GM21723 (cell line): ENCODE results near the gene SUFU.

ENCODE experiments used
- ATAC-seq: cut with Tn5 transposase; IDR thresholded peaks from one replicate; pipeline ENCODE4 v1.9.1; 2021; ENCODE audit warnings: mild to moderate bottlenecking, moderate library complexity; ENCODE audit not compliant: unreplicated experiment

The SUFU gene

GRCh38 chr10:102593074-102593803 lies 89.5 kb downstream of the SUFU start:
- no peak for ATAC-seq

DNA sequence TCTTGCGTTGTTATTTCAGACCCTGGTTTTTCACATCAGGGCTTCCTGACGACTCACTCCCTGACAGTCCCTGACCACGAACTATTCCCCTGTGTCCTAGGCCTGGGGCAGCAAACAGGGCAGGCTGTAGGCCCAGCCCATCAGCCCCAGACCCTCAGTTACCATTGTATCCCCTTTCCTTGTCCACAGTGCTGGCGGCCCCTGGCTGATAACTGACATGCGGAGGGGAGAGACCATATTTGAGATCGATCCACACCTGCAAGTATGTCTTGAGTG lies 90.0 kb downstream of the SUFU start:
- no peak for ATAC-seq

DNA sequence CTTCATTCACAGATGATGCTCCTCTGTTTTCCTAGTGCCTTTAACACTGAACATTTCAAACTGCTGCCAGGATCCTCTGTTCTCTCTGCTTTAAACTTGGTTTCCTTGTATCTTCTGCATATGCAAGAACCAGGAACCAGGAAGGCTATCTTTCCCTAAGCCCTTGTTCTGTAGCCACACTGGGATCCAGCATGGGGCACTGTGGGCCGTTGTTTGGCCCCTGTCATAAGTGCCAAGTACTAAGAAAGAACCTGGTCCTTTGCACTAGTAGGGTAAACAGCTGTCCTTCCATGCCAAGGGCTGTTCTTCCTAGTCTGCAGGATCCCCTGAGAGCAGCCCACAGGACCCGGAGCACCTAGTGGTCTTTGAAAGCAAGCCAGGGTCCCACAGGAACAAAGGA lies 91.5 kb downstream of the SUFU start:
- no peak for ATAC-seq

DNA sequence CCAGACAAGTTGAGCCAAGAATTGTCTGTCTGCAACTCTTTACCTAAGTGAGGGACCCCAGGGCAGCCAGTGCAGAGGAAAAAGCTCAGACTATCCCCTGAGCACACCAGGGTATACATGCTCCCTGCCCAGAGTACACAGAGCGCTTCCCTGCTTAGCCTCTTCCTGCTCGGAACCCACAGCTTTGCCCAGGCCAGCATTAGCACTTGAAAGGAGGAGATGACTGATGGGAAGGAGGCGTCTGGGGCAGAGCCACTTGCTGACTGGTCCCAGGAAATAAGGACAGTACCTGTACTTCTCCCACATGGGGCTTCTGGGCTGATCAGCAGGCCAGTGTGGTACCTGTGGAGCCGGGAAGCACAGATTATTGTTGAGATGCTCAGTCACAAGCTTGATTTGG lies 92.1 kb downstream of the SUFU start:
- no peak for ATAC-seq

- no peak for ATAC-seq
Observed at GRCh38 chr10:102596506-102596971, 92.8 kb downstream of the SUFU start.

DNA sequence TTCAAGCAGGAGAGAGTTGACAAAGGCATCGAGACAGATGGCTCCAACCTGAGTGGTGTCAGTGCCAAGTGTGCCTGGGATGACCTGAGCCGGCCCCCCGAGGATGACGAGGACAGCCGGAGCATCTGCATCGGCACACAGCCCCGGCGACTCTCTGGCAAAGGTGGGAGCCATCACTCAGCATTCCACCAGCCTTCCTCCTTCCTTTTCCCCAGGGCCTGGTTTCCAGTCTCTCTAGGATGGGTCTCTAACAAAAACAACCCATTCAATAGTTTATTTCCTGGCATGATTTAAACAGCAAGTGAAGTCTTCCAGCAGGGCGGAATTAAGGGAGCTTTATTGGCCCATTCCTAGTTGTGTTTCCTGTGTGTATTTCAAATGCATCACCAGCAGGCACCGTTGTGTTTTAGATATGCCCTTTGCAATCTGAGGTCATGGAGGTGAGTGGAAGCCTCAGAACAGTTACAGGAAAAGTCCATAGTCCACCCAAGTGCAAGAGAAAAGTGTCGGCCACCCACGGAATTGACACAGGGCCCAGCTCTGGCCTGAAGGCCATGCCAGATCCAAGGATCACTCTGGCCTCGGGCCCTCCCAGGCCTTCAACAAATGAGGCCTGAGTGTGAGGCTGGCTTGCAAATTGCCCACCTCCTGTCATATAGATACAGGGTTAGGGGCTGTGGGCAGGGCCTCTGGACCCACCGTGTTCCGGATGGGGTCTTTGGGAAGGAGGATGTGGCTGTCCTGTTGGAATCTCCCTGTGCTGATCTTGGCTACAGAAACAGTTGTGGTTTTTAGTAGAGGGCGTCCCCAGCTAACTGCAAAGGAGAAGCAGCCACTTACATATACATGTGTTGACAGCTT lies 93.6 kb downstream of the SUFU start:
- ATAC-seq = no peak

- ATAC-seq = no peak
Observed at GRCh38 chr10:102598243-102598642, 94.5 kb downstream of the SUFU start.

GRCh38 chr10:102599565-102600327 lies 96.0 kb downstream of the SUFU start:
- no peak for ATAC-seq

GRCh38 chr10:102600816-102601215 lies 97.0 kb downstream of the SUFU start:
- no peak for ATAC-seq

DNA sequence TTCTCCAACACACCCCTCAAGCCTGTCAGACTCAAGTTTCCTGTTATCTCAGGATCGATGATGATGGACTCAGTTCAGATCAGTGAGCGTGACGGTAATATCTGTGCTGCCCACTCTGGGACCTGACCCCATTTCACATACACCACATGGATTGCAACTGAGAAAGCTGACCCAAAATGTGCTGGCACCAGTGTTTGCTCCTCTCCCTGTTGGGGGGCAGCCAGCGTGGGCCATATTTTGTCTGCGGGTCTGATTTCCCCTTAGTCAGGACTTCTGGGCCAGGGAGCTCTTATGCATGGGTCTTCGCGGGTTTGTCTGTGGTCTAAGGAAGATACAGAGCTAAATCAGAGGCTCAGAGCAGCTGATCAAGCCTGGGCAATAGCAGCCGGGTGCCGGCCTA lies 97.9 kb downstream of the SUFU start:
- ATAC-seq = no peak

DNA sequence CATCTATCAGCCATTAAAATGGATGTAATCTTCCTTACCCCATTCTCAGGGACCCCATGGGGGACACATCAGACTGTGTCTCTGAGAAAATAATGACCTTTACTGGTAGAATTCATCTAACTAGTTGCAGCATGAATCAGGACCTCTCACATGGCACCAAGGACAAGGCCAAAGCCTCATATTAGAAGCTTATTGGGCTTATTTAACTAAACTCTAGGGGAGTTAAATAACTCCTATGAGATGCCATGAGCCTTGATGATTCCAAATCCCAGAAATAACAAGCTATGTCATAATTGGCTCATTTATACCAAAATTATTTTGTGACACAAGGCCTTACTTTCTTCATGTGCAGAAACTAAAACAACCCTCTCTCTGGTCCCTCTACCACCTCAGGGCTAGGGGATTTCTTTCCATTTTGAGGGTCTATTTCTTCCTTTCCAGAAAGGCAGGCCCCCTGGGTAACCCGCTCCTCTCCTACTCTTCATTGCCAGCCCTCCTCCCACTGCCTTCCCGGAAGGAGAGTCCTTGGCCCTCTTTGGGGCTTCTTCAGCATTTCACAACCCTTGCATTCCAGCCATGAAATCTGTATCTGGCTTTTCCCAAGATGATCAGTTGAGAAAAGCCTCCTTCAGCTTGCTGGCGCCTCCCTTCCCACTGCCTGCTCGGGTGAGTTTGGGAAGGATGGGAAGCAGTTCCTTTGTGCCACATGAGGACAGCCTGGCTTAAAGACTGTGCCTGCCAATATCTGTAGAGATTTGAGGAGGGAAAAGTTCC lies 98.7 kb downstream of the SUFU start:
- no peak for ATAC-seq

DNA sequence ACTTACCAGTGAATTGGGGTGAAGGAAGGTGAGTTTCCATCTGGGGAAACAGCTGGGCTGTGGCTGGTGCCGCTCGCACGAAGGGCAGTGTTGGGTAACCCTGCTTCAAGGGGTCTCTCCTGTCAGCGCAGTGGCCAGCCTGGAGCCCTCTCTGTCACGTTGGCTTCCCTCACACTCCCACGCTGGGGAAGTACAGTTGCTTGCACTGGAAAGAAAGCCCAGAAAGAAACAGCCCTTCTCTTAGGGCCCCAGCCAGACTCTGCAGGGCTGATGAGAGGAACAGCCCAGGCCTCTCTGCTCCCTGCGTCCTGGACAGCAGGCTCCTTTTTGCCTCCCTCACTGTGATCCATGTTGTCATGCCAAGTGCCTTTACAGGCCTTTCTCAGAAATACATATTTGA lies 100.2 kb downstream of the SUFU start:
- no peak for ATAC-seq

DNA sequence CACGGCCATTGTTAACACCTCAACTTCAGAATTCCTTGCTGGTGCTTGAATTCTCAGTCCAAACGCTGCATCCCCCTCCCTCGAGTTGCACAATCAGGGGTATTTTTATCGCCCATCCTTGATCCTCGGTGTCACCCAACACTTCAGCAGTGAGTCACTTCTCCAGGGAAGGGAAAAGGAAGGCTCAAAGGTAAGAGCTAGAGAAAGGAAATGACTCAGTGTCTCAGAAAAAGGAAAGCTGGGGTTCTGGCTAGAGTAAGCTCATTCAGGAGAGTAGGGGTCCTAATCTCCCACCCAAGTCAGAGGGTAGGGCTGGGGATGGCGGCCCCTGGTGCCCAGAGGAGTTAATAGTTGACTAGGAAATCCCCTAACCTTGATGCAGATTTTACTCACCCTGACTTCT lies 100.7 kb downstream of the SUFU start:
- ATAC-seq = no peak

DNA sequence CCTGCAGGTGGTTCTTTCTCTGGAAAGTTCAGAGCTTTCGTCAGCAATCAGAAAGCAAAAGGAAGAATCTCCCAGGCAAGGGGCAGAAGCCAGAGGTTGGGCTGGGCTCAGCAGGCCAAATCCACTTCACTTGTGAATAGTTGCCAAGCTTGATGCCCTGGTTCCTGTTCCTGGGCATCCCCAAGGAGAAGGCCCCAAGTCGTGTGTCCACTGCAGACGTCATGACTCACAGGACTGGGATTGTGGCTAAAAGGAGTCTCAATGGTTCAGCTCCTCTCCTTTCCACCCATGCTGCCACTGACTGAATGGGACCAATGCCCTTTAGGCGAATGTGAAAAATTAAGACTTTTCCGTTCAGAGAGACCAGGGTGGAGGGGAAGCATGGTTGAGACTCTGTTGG lies 101.9 kb downstream of the SUFU start:
- no peak for ATAC-seq

DNA sequence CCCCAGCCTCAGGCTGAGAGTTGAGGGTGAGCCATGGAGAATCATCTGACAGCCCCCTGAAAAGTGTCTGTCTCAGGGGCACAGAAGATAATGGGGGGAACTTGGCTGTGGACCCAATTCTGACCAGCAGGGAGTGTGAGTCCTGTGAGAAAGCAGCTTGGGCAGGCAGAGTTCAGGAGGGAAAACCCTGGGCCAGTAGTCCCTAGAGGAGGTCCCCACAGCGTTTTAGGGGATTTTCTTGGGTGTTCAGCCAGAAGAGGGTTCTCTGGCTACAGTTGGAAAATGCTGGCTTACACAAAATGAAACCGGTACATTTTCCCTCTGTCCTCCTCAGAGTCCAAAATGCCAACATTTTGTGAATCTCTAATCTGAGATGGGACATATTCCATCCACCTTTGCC lies 104.7 kb downstream of the SUFU start:
- ATAC-seq = no peak

- no peak for ATAC-seq
Observed at GRCh38 chr10:102610441-102610887, 106.7 kb downstream of the SUFU start.

DNA sequence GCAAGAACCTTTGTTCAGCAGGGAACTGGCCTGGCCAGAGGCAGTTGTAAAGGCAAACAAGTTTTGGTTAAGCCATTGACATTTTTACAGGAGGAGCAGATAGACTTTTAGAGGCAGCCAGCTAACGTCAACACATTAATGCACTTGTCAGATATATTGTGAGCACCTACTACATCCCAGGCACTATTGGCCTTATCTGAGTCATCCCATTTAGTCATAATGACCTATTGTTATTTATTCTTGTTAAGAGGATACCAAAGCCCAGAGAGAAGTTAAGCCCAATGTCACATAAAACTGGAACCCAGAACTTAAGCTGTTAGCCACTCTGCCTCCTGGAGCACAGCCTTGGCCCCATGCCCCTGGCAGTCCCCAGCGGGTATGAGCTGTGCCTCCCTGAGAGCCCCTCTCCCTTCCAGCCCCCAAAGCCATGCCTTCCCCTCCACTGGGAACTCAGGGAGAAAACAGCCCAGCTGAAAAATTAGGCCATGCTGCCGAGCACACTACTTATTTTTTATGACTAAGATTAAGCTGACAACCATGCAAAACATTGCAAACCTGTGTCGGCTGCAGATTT lies 107.8 kb downstream of the SUFU start:
- no peak for ATAC-seq

DNA sequence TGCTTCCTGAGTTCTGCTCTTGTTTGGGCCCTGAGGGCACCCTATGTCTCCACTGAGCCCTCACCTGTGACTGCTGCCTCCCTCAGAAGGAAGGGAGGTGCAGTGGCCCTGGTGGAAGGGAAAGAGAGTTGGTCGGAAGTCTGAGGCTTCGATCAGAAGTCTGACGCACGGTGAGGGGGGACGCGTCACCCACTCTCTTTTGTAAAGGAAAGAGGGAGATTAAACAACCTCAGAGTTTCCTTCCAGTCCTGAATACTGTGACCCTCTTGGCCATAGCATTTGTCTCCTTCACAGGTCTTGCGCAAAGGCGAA lies 109.1 kb downstream of the SUFU start:
- no peak for ATAC-seq

DNA sequence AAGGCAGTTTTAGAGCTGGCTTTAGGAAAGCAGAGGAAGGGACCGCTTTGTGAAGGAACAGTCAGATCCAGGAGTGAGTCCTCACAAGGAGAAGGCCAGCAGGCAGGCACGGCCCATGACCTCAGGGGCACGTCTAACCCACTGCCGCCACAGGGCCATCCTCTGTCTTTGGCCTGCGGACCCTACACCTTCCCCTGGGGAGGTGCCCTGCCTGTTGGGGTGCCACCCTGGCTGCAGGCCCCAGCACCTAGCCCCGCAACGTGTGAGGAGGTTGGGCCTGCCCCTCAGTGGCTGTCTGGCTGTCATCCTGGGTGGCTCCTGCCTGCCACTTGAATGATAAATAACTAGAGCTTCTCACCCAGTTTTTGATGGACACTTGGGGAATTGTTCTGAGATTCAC lies 109.5 kb downstream of the SUFU start:
- no peak for ATAC-seq

- no peak for ATAC-seq
Observed at GRCh38 chr10:102613785-102614184, 110.0 kb downstream of the SUFU start.

DNA sequence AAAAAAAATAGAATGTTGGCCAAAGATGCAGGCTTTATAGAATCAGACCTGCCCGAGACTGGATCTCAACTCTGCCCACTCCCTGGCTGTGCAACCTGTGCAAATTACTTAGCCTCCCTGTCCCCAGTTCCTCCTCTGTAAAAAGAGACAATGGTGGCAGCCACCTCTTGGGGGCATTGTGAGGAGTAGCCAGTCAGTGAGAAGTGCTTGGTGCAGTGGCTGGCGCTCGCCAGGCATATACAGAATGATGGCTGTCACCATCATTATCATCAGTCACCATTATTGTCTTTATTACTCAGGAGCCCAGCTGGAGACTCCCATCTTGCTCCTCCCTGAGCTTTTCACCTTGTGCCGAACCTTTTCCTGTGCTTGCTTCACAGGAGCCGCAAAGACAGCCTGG lies 111.1 kb downstream of the SUFU start:
- no peak for ATAC-seq
